ENCODE results near the gene ALG2. TPM values are rescaled to one million over a fixed set of nuclear protein-coding genes. Genes with fewer than 3 reads are reported as not detected.

Gene ALG2
- total RNA-seq, 1 donor from 2014 or later = 39.1 TPM

GRCh38 chr9:99193466-99193821, 28.3 kb downstream of the ALG2 start:
- DNase-seq (ENCODE audit: low read depth) = no peak
- H3K4me3 ChIP-seq (ENCODE audit: low read depth, low read length) = no peak overlapping the region
- TF ChIP-seq, protein P1, sequence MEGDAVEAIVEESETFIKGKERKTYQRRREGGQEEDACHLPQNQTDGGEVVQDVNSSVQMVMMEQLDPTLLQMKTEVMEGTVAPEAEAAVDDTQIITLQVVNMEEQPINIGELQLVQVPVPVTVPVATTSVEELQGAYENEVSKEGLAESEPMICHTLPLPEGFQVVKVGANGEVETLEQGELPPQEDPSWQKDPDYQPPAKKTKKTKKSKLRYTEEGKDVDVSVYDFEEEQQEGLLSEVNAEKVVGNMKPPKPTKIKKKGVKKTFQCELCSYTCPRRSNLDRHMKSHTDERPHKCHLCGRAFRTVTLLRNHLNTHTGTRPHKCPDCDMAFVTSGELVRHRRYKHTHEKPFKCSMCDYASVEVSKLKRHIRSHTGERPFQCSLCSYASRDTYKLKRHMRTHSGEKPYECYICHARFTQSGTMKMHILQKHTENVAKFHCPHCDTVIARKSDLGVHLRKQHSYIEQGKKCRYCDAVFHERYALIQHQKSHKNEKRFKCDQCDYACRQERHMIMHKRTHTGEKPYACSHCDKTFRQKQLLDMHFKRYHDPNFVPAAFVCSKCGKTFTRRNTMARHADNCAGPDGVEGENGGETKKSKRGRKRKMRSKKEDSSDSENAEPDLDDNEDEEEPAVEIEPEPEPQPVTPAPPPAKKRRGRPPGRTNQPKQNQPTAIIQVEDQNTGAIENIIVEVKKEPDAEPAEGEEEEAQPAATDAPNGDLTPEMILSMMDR (conservative IDR thresholded peaks at IDR 0.05; ENCODE audit: low read depth, low read length) = no peak

- no peak for DNase-seq (ENCODE audit: low read depth)
- no peak overlapping the region for H3K4me3 ChIP-seq (ENCODE audit: low read depth, low read length)
- TF ChIP-seq, protein P1 (conservative IDR thresholded peaks at IDR 0.05; ENCODE audit: low read depth, low read length) = peak; percentile 39
Observed at GRCh38 chr9:99192786-99193465, 28.8 kb downstream of the ALG2 start.

DNA sequence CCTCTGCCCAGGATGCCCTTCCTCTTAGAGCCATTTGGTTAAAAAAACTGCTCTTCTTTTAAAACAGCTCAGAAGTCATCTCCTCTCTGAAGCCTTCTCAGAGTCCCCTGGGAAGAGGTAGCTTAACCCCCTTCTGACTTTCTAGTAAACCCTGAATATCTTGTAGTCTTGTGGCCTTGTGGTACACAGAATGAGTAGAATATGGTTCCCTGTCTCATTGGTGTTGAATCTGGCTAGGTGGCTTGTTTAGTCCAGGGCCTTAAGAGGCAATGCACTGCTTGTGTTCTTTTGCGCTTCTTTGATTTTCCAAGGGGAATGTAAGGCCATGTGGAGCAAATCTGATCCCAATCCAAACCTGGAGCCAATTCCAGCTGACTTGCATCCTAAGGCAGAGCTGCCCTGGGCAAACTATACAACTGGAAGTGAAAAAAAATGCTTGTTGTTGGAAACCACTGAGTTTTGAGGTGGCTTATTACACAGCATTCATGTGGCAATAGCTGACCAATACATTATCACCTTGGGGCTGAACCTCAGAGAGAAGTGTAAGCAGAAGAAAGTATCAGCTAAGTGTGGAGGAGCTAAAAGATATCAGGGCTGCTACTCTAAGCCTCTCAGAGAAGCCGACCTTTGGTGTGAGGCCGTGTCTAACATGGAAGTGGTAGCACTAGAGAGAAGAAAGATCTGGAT, 31.0 kb downstream of the ALG2 start:
- no peak overlapping the region for H3K4me3 ChIP-seq (ENCODE audit: low read depth, low read length)
- TF ChIP-seq, protein P1 (conservative IDR thresholded peaks at IDR 0.05; ENCODE audit: low read depth, low read length) = no peak
- DNase-seq (ENCODE audit: low read depth) = no peak

- TF ChIP-seq, protein P1 (conservative IDR thresholded peaks at IDR 0.05; ENCODE audit: low read depth, low read length) = no peak
- no peak overlapping the region for H3K4me3 ChIP-seq (ENCODE audit: low read depth, low read length)
- DNase-seq (ENCODE audit: low read depth) = no peak
Observed at GRCh38 chr9:99189887-99190596, 31.7 kb downstream of the ALG2 start.

GRCh38 chr9:99189186-99189585, 32.6 kb downstream of the ALG2 start:
- no peak overlapping the region for H3K4me3 ChIP-seq (ENCODE audit: low read depth, low read length)
- no peak for DNase-seq (ENCODE audit: low read depth)
- TF ChIP-seq, protein P1 (conservative IDR thresholded peaks at IDR 0.05; ENCODE audit: low read depth, low read length) = no peak

- TF ChIP-seq, protein P1 (conservative IDR thresholded peaks at IDR 0.05; ENCODE audit: low read depth, low read length) = no peak
- no peak for DNase-seq (ENCODE audit: low read depth)
Observed at GRCh38 chr9:99187311-99187710, 34.4 kb downstream of the ALG2 start.

More at GRCh38 chr9:99187311-99187710, 34.4 kb downstream of the ALG2 start:
- no peak overlapping the region for H3K4me3 ChIP-seq (ENCODE audit: low read depth, low read length)

Measured in epithelial cell of proximal tubule (primary cell).